DMS 273 treated with DMSO at 0.1 percent for 48 hours (cell line): ENCODE measurements around the gene LATS2.
"Not testable (repeated sequence)": the region's sequence is repeated elsewhere in the genome, so short reads cannot be mapped to it uniquely, and the experiment has no call there.

ENCODE experiments used
- DNase-seq: peaks from one replicate; lab custom pipeline; 2025; lab: John Stamatoyannopoulos, UW

LATS2 gene

GRCh38 chr13:20991741-20992520 lies 69.5 kb downstream of the LATS2 start:
- DNase-seq = no peak

- no peak for DNase-seq
These were observed 70.4 kb downstream of the LATS2 start for GRCh38 chr13:20990910-20991525.

- no peak for DNase-seq
These were observed 71.6 kb downstream of the LATS2 start for GRCh38 chr13:20989656-20990321.

- DNase-seq = no peak
These were observed 72.3 kb downstream of the LATS2 start for GRCh38 chr13:20988909-20989655.

- no peak for DNase-seq
These were observed 73.1 kb downstream of the LATS2 start for GRCh38 chr13:20988033-20988908.

- DNase-seq = no peak
These were observed 73.8 kb downstream of the LATS2 start for GRCh38 chr13:20987599-20987998.

GRCh38 chr13:20984879-20985278 lies 76.5 kb downstream of the LATS2 start:
- no peak for DNase-seq

GRCh38 chr13:20983386-20983785 lies 78.0 kb downstream of the LATS2 start:
- no peak for DNase-seq

- DNase-seq = no peak
These were observed 79.9 kb downstream of the LATS2 start for GRCh38 chr13:20981370-20982095.

- no peak for DNase-seq
These were observed 80.5 kb downstream of the LATS2 start for GRCh38 chr13:20980899-20981298.

GRCh38 chr13:20980430-20980829 lies 81.0 kb downstream of the LATS2 start:
- no peak for DNase-seq

GRCh38 chr13:20977394-20977793 lies 84.0 kb downstream of the LATS2 start:
- no peak for DNase-seq

GRCh38 chr13:20974981-20975585 lies 86.3 kb downstream of the LATS2 start:
- DNase-seq = no peak

GRCh38 chr13:20973886-20974425 lies 87.4 kb downstream of the LATS2 start:
- no peak for DNase-seq

GRCh38 chr13:20972731-20973130 lies 88.7 kb downstream of the LATS2 start:
- DNase-seq = no peak

- DNase-seq = no peak
These were observed 92.2 kb downstream of the LATS2 start for GRCh38 chr13:20969182-20969581.

GRCh38 chr13:20968745-20969144 lies 92.6 kb downstream of the LATS2 start:
- DNase-seq = no peak

- DNase-seq = no peak
These were observed 94.0 kb downstream of the LATS2 start for GRCh38 chr13:20967340-20967739.

GRCh38 chr13:20964904-20965303 lies 96.5 kb downstream of the LATS2 start:
- no peak for DNase-seq

GRCh38 chr13:20961663-20962062 lies 99.7 kb downstream of the LATS2 start:
- DNase-seq = not testable (repeated sequence)
